B cell (primary cell): ENCODE measurements around the gene RRAGA.

Source experiments
- EZH2 ChIP-seq: IDR thresholded peaks from 2 replicates; pipeline ENCODE4 v1.6.1; 2012; ENCODE audit warnings: borderline replicate concordance, low read depth, mild to moderate bottlenecking, moderate library complexity, low read length; ENCODE audit not compliant: insufficient read depth, poor library complexity, severe bottlenecking
- TF ChIP-seq, protein P1 (sequence below): fragments of 200-600 bp; IDR thresholded peaks from one replicate; pipeline ENCODE4 v1.8.0; 2022; ENCODE audit warnings: antibody characterized with exemption, mild to moderate bottlenecking

DNA sequence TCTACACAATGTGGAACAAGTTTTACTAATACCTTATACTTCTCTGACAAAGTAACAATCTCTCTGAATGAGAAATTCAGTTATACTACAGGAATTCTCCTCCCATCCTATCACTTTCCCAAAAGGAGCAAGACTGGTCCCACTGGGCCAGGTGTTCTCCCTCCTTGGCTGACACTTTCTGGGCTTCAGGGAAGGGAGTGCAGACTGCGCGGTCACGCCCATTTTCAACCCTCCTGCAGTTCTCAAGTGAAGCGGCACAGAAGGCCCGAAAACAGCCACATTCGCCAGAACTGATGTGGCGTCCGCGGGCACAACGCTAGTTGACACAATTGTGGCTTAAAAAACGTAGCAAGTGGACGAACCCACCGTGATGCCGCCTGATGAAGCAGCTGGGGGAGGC is 16.8 kb upstream of the RRAGA start:
- TF ChIP-seq EZH2: no peak
- TF ChIP-seq, protein P1, sequence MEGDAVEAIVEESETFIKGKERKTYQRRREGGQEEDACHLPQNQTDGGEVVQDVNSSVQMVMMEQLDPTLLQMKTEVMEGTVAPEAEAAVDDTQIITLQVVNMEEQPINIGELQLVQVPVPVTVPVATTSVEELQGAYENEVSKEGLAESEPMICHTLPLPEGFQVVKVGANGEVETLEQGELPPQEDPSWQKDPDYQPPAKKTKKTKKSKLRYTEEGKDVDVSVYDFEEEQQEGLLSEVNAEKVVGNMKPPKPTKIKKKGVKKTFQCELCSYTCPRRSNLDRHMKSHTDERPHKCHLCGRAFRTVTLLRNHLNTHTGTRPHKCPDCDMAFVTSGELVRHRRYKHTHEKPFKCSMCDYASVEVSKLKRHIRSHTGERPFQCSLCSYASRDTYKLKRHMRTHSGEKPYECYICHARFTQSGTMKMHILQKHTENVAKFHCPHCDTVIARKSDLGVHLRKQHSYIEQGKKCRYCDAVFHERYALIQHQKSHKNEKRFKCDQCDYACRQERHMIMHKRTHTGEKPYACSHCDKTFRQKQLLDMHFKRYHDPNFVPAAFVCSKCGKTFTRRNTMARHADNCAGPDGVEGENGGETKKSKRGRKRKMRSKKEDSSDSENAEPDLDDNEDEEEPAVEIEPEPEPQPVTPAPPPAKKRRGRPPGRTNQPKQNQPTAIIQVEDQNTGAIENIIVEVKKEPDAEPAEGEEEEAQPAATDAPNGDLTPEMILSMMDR: no peak
